GM12801 (cell line): Measurements from ENCODE around the gene SCAF8.

ENCODE experiments used
- CTCF ChIP-seq: IDR thresholded peaks from one replicate; pipeline ENCODE4 v1.5.1; 2011; ENCODE audit warnings: control low read depth; ENCODE audit not compliant: insufficient read length; ENCODE audit errors: extremely low read depth

The SCAF8 gene

GRCh38 chr6:154872542-154873114, 139.4 kb downstream of the SCAF8 start:
- TF ChIP-seq CTCF = no peak

GRCh38 chr6:154873546-154873945, 140.3 kb downstream of the SCAF8 start:
- no peak for TF ChIP-seq CTCF

GRCh38 chr6:154874773-154875592, 141.8 kb downstream of the SCAF8 start:
- no peak for TF ChIP-seq CTCF

- TF ChIP-seq CTCF = no peak
These were observed 143.5 kb downstream of the SCAF8 start for GRCh38 chr6:154876486-154877280.

GRCh38 chr6:154878871-154879491, 145.8 kb downstream of the SCAF8 start:
- TF ChIP-seq CTCF = no peak

- no peak for TF ChIP-seq CTCF
These were observed 148.9 kb downstream of the SCAF8 start for GRCh38 chr6:154882107-154882506.
